Right cardiac atrium (tissue), 5 donors: ENCODE results near the gene PPIL4. TPM values are rescaled to one million over a fixed set of nuclear protein-coding genes. Genes with fewer than 3 reads are reported as not detected.
A peak's percentile ranks its signal among the peaks of the same experiment; 100 is the strongest.

Source experiments
- ATAC-seq, 2 donors: fragments of 200-7000 bp; cut with Tn5 transposase; one replicate each; pipeline versions ENCODE4 v1.8.0 to v1.9.1; 2020; ENCODE audit warnings: moderate library complexity in 2 of 2, mild to moderate bottlenecking in 1 of 2
- DNase-seq, 3 donors: peaks; one replicate each; pipeline ENCODE4 v3.0.0-alpha.2; 2020
- H3K27ac ChIP-seq: one replicate; pipeline ENCODE4 v1.5.1; 2013; ENCODE audit warnings: mild to moderate bottlenecking, low read length, control low read depth, moderate library complexity
- H3K27me3 ChIP-seq: one replicate; pipeline ENCODE4 v1.6.1; 2013; ENCODE audit not compliant: control insufficient read depth, insufficient read depth
- H3K4me1 ChIP-seq: one replicate; pipeline ENCODE4 v1.6.1; 2013; ENCODE audit warnings: low read length; ENCODE audit not compliant: control insufficient read depth, insufficient read depth
- H3K4me3 ChIP-seq: one replicate; pipeline ENCODE4 v1.5.1; 2013; ENCODE audit warnings: low read length, control low read depth
- H3K9me3 ChIP-seq: one replicate; pipeline ENCODE4 v1.6.1; 2013; ENCODE audit warnings: low read length; ENCODE audit not compliant: control insufficient read depth
- WGBS: extraction: QIAGEN DNeasy Blood & Tissue Kit; methylation state at CpG from one replicate; pipeline ENCODE4 v1.1.7; 2013; 5-methylcytosine and 5-hydroxymethylcytosine counted together
- intact Hi-C, 4 donors: fragments of 100-400 bp; cut with DNase I; formaldehyde crosslinking; loops; one replicate each; pipeline versions ENCODE4 v1.11.0 to v1.14.0; 2022 to 2023
- polyA plus RNA-seq: library from polyadenylated mRNA; stranded (reverse); fragments of 200-250 nt; gene quantifications from one replicate; pipeline ENCODE4 v1.2.3, GENCODE V29; 2013
- total RNA-seq, 4 donors: library from RNA; stranded (reverse); fragmentation: NEBNext Ultra II Directional; extraction: Animal tissue kit (Norgen Biotek cat#: 25700); gene quantifications; one replicate each; pipeline ENCODE4 v1.2.1, GENCODE V29; 2021
- donor health status: healthy with polysubstance abuse.
- donor health status: DM: no; HTN: yes; CAD: no.
- donor health status: DM: no; HTN: no; CAD: no.
- donor health status: DM: no; HTN: yes; CAD: no; lungs with severe emphysema.
- donor health status: DM: yes; HTN: yes; CAD: no.

PPIL4 gene
- total and polyA plus RNA-seq, 5 donors = 19.8 to 23.6 (median 20.6) TPM

GRCh38 chr6:149565527-149566409 is 19.9 kb upstream of the PPIL4 start, which contains the start of gene GINM1:
TSS of gene GINM1 (plus strand) at chr6:149566375. CDS start at chr6:149566415, 40 bp downstream.
- intact Hi-C loops = no loop called here

GRCh38 chr6:149563928-149564325 is 18.1 kb upstream of the PPIL4 start:
- Histone ChIP-seq H3K4me1 (no peaks in the 10 kb centered on the region), H3K27ac (no peak overlapping the region), H3K4me3 (no peak overlapping the region), H3K27me3 (no peaks in the 10 kb centered on the region), H3K9me3 (no peaks in the 10 kb centered on the region)
- ATAC-seq (no peak), DNase-seq (no peak)
- intact Hi-C loops = no loop called here
- 72% methylated on average over 3 of the region's 3 CpGs for WGBS

More at GRCh38 chr6:149565527-149566409, 19.9 kb upstream of the PPIL4 start, which contains the start of gene GINM1:
- Histone ChIP-seq H3K4me1 (no peaks in the 10 kb centered on the region), H3K27me3 (no peaks in the 10 kb centered on the region), H3K4me3 (peak within 1 kb of the TSS; percentile 98), H3K9me3 (no peaks in the 10 kb centered on the region), H3K27ac (peak within 1 kb of the TSS; percentile 97)
- ATAC-seq (peak; percentile 97 to 98), DNase-seq (peak; percentile 93 to 98 (median 97))
- under 1% methylated on average over 58 of the region's 59 CpGs for WGBS

- H3K9me3 ChIP-seq = no peaks in the 10 kb centered on the region
- H3K4me3 ChIP-seq = no peak overlapping the region
- ATAC-seq = no peak
- intact Hi-C loops = no loop called here
- no peaks in the 10 kb centered on the region for H3K27me3 ChIP-seq
- H3K27ac ChIP-seq = no peak overlapping the region
- no peak for DNase-seq
- WGBS = 86% methylated on average over 5 of the region's 5 CpGs
- no peaks in the 10 kb centered on the region for H3K4me1 ChIP-seq
These were observed 17.5 kb upstream of the PPIL4 start for GRCh38 chr6:149563203-149563927.

- Histone ChIP-seq H3K4me1 (no peaks in the 10 kb centered on the region), H3K4me3 (no peak overlapping the region), H3K27me3 (no peaks in the 10 kb centered on the region), H3K9me3 (no peaks in the 10 kb centered on the region), H3K27ac (no peak overlapping the region)
- intact Hi-C loops = no loop called here
- DNase-seq (no peak), ATAC-seq (no peak)
- 57% methylated on average over 3 of the region's 3 CpGs for WGBS
These were observed 14.9 kb upstream of the PPIL4 start for GRCh38 chr6:149560736-149561135.

GRCh38 chr6:149559389-149559788 is 13.5 kb upstream of the PPIL4 start:
- Histone ChIP-seq H3K9me3 (no peaks in the 10 kb centered on the region), H3K27ac (no peak overlapping the region), H3K4me1 (no peaks in the 10 kb centered on the region), H3K4me3 (no peak overlapping the region), H3K27me3 (no peaks in the 10 kb centered on the region)
- ATAC-seq (no peak), DNase-seq (no peak)
- 64% methylated on average over 2 of the region's 2 CpGs for WGBS
- intact Hi-C loops = no loop called here

GRCh38 chr6:149558029-149558428 is 12.2 kb upstream of the PPIL4 start:
- intact Hi-C loops = no loop called here
- Histone ChIP-seq H3K4me3 (no peak overlapping the region), H3K9me3 (no peaks in the 10 kb centered on the region), H3K27me3 (no peaks in the 10 kb centered on the region), H3K27ac (no peak overlapping the region), H3K4me1 (no peaks in the 10 kb centered on the region)
- no peak for DNase-seq
- no peak for ATAC-seq

GRCh38 chr6:149551920-149552319 is 6.1 kb upstream of the PPIL4 start:
- no peak overlapping the region for H3K27ac ChIP-seq
- no peaks in the 10 kb centered on the region for H3K27me3 ChIP-seq
- no peaks in the 10 kb centered on the region for H3K4me1 ChIP-seq
- WGBS = 65% methylated on average over 5 of the region's 5 CpGs
- peak in 1 of 2 donors; percentile 45 for ATAC-seq
- no peak overlapping the region for H3K4me3 ChIP-seq
- no peak for DNase-seq
- H3K9me3 ChIP-seq = no peaks in the 10 kb centered on the region
- intact Hi-C loops = no loop called here

- Histone ChIP-seq H3K4me1 (no peaks in the 10 kb centered on the region), H3K27ac (peak overlapping the region; percentile 91), H3K27me3 (no peaks in the 10 kb centered on the region), H3K4me3 (peak overlapping the region; percentile 87), H3K9me3 (no peaks in the 10 kb centered on the region)
- intact Hi-C loops = no loop called here
- under 1% methylated on average over 16 of the region's 16 CpGs for WGBS
- peak; percentile 42 to 61 for ATAC-seq
- peak; percentile 49 to 68 (median 65) for DNase-seq
These were observed 537 bp downstream of the PPIL4 start for GRCh38 chr6:149545258-149545753.

GRCh38 chr6:149544646-149545257 is 1.1 kb downstream of the PPIL4 start:
- ATAC-seq = peak in 1 of 2 donors; percentile 5
- WGBS = 31% methylated on average over 12 of the region's 12 CpGs

GRCh38 chr6:149541139-149541538 is 4.7 kb downstream of the PPIL4 start:
- no peaks in the 10 kb centered on the region for H3K9me3 ChIP-seq
- H3K4me3 ChIP-seq = no peak overlapping the region
- WGBS = 65% methylated on average over 2 of the region's 2 CpGs
- intact Hi-C loops = no loop called here
- ATAC-seq = no peak
- H3K4me1 ChIP-seq = no peaks in the 10 kb centered on the region
- no peak for DNase-seq
- H3K27me3 ChIP-seq = no peaks in the 10 kb centered on the region
- no peak overlapping the region for H3K27ac ChIP-seq

More at GRCh38 chr6:149544646-149545257, 1.1 kb downstream of the PPIL4 start:
- Histone ChIP-seq H3K27me3 (no peaks in the 10 kb centered on the region), H3K4me3 (peak overlapping the region; percentile 87), H3K27ac (no peak overlapping the region), H3K4me1 (no peaks in the 10 kb centered on the region), H3K9me3 (no peaks in the 10 kb centered on the region)
- intact Hi-C loops = no loop called here
- no peak for DNase-seq
